Testis (tissue), 3 donors: ENCODE measurements around the gene SLC9A3. TPM values are rescaled to one million over a fixed set of nuclear protein-coding genes. Genes with fewer than 3 reads are reported as not detected.

Source experiments
- DNase-seq: peaks from one replicate; pipeline ENCODE4 v3.0.0-alpha.2; 2019
- H3K27ac ChIP-seq, 2 donors: fragments of 200-600 bp; sonication (generic); one replicate each; pipeline ENCODE4 v1.5.1; 2019
- H3K27me3 ChIP-seq: fragments of 200-600 bp; sonication (generic); one replicate; pipeline ENCODE4 v1.5.1; 2019
- H3K36me3 ChIP-seq: fragments of 200-600 bp; sonication (generic); one replicate; pipeline ENCODE4 v1.5.1; 2017; ENCODE audit warnings: low read depth; ENCODE audit errors: missing control alignments
- H3K4me1 ChIP-seq: fragments of 200-600 bp; sonication (generic); one replicate; pipeline ENCODE4 v1.5.1; 2019
- H3K4me3 ChIP-seq, 2 donors: fragments of 200-600 bp; sonication (generic); one replicate each; pipeline ENCODE4 v1.5.1; 2017 to 2019
- H3K9me3 ChIP-seq: fragments of 200-600 bp; sonication (generic); one replicate; pipeline ENCODE4 v1.5.1; 2017
- POLR2A ChIP-seq: fragments of 450-650 bp; IDR thresholded peaks from one replicate; pipeline ENCODE4 v1.6.1; 2017; ENCODE audit warnings: antibody characterized with exemption, mild to moderate bottlenecking, moderate library complexity
- WGBS, 2 donors: methylation state at CpG; one replicate each; pipeline ENCODE4 v1.1.5; 2018; 5-methylcytosine and 5-hydroxymethylcytosine counted together
- intact Hi-C: fragments of 100-400 bp; cut with DNase I; formaldehyde crosslinking; loops from one replicate; pipeline ENCODE4 v1.15.1; 2023; ENCODE audit warnings: low total_unique reads
- polyA plus RNA-seq: library from polyadenylated mRNA; stranded (reverse); fragments of 350-450 nt; fragmentation: Illumina TruSeq; extraction: RNeasy Lipid Tissue Mini Kit (QIAGEN cat#74804); gene quantifications from one replicate; pipeline ENCODE4 v1.2.3, GENCODE V29; 2014; ENCODE audit warnings: low read depth, low replicate concordance; ENCODE audit not compliant: insufficient read depth
- total RNA-seq, 2 donors: library from RNA; depleted of rRNA; stranded (reverse); fragments of >200 nt; gene quantifications; one replicate each; pipeline ENCODE4 v1.2.3, GENCODE V29; 2016
- TF ChIP-seq, protein P1 (sequence below), 3 experiments: fragments of 450-650 bp in 2 of 3; fragments of 200-600 bp in 1 of 3; sonication (generic) in 1 of 3; IDR thresholded peaks; one replicate each; pipeline ENCODE4 v1.5.1; 2016 to 2019; ENCODE audit warnings: antibody characterized with exemption in 3 of 3, mild to moderate bottlenecking in 2 of 3, moderate library complexity in 1 of 3

SLC9A3 gene
- total and polyA plus RNA-seq, 3 donors from 2014 or later, result 2.3 to 3.8 (median 2.6) TPM

DNA sequence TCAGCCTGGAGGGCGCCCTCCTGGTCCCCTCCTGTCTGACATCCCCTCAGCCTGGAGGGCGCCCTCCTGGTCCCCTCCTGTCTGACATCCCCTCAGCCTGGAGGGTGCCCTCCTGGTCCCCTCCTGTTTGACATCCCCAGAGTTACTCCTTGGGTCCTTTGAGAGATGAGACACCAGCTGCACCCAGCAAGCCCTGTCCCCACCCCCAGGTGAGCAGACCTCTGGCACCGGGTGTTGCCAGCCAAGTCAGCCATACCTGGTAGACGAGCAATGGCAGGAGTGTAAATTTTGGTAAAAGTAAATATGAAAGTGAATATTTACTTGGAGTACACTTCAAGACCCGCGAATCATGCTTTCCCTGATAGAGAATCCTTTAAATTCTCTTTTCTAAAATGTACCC, 55.8 kb downstream of the SLC9A3 start:
- H3K36me3 ChIP-seq, result no peaks in the 10 kb centered on the region
- no peak overlapping the region for H3K4me3 ChIP-seq
- TF ChIP-seq, protein P1, sequence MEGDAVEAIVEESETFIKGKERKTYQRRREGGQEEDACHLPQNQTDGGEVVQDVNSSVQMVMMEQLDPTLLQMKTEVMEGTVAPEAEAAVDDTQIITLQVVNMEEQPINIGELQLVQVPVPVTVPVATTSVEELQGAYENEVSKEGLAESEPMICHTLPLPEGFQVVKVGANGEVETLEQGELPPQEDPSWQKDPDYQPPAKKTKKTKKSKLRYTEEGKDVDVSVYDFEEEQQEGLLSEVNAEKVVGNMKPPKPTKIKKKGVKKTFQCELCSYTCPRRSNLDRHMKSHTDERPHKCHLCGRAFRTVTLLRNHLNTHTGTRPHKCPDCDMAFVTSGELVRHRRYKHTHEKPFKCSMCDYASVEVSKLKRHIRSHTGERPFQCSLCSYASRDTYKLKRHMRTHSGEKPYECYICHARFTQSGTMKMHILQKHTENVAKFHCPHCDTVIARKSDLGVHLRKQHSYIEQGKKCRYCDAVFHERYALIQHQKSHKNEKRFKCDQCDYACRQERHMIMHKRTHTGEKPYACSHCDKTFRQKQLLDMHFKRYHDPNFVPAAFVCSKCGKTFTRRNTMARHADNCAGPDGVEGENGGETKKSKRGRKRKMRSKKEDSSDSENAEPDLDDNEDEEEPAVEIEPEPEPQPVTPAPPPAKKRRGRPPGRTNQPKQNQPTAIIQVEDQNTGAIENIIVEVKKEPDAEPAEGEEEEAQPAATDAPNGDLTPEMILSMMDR (IDR thresholded peaks at IDR 0.05), result no peak
- TF ChIP-seq POLR2A, result no peak
- no peak for DNase-seq
- H3K27ac ChIP-seq, result no peak overlapping the region
- H3K9me3 ChIP-seq, result no peaks in the 10 kb centered on the region
- intact Hi-C loops, result no loop called here
- H3K4me1 ChIP-seq, result peaks cover 6% of the 10 kb centered on the region
- 80 to 95% methylated on average over 4 to 6 of the region's 6 CpGs for whole genome bisulfite sequencing, 2 donors
- no peaks in the 10 kb centered on the region for H3K27me3 ChIP-seq

- Histone ChIP-seq H3K27me3 (no peaks in the 10 kb centered on the region), H3K4me1 (no peaks in the 10 kb centered on the region), H3K9me3 (no peaks in the 10 kb centered on the region), H3K36me3 (no peaks in the 10 kb centered on the region), H3K4me3 (no peak overlapping the region), H3K27ac (no peak overlapping the region)
- 90 to 91% methylated on average over 8 to 30 of the region's 30 CpGs for WGBS, 2 donors
- DNase-seq, result no peak
- no peak for TF ChIP-seq POLR2A
- intact Hi-C loops, result no loop called here
Observed at GRCh38 chr5:466661-467310, 57.5 kb downstream of the SLC9A3 start.

- Histone ChIP-seq H3K36me3 (no peaks in the 10 kb centered on the region), H3K27me3 (no peaks in the 10 kb centered on the region), H3K4me3 (no peak overlapping the region), H3K27ac (no peak overlapping the region), H3K9me3 (no peaks in the 10 kb centered on the region), H3K4me1 (no peaks in the 10 kb centered on the region)
- intact Hi-C loops, result no loop called here
- DNase-seq, result no peak
- TF ChIP-seq, protein P1 (IDR thresholded peaks at IDR 0.05), result no peak
- TF ChIP-seq POLR2A, result no peak
- WGBS, 2 donors, result 77 to 81% methylated on average over 14 to 28 of the region's 29 CpGs
Observed at GRCh38 chr5:465591-466403, 58.5 kb downstream of the SLC9A3 start.

GRCh38 chr5:464843-465590, 59.2 kb downstream of the SLC9A3 start:
- Histone ChIP-seq H3K27me3 (no peaks in the 10 kb centered on the region), H3K4me1 (no peaks in the 10 kb centered on the region), H3K9me3 (no peaks in the 10 kb centered on the region), H3K4me3 (peak overlapping the region; percentile 15 to 43), H3K27ac (no peak overlapping the region), H3K36me3 (no peaks in the 10 kb centered on the region)
- WGBS, 2 donors, result 72 to 80% methylated on average over 28 to 62 of the region's 63 CpGs
- no peak for DNase-seq
- intact Hi-C loops, result no loop called here
- TF ChIP-seq, protein P1 (IDR thresholded peaks at IDR 0.05), result no peak
- no peak for TF ChIP-seq POLR2A

GRCh38 chr5:464446-464842, 59.8 kb downstream of the SLC9A3 start:
- DNase-seq, result no peak
- no peak for TF ChIP-seq POLR2A
- TF ChIP-seq, protein P1 (IDR thresholded peaks at IDR 0.05), result no peak
- Histone ChIP-seq H3K36me3 (no peaks in the 10 kb centered on the region), H3K4me3 (peak overlapping the region; percentile 15 to 43), H3K27me3 (no peaks in the 10 kb centered on the region), H3K9me3 (no peaks in the 10 kb centered on the region), H3K27ac (no peak overlapping the region), H3K4me1 (no peaks in the 10 kb centered on the region)
- WGBS, 2 donors, result 64 to 66% methylated on average over 12 to 19 of the region's 19 CpGs
- intact Hi-C loops, result no loop called here
